Fibroblast of skin of right quadriceps (primary cell): ENCODE measurements around the gene TGIF2.

Experiments
- DNase-seq: peaks from one replicate; pipeline ENCODE4 v3.0.0-alpha.2; 2013

The TGIF2 gene

GRCh38 chr20:36573103-36573797 lies at the start of gene TGIF2:
Gene TGIF2, plus strand, starts transcription at chr20:36573597. Its CDS starts 5,178 bp downstream, at chr20:36578775.
- DNase-seq: peak; percentile 93

- no peak for DNase-seq
Observed at GRCh38 chr20:36525620-36526365, 47.6 kb upstream of the TGIF2 start.

- DNase-seq: no peak
Observed at GRCh38 chr20:36526521-36527011, 46.8 kb upstream of the TGIF2 start.

GRCh38 chr20:36527331-36528125 lies 45.9 kb upstream of the TGIF2 start:
- DNase-seq: no peak

GRCh38 chr20:36528176-36528874 lies 45.1 kb upstream of the TGIF2 start:
- DNase-seq: no peak

- DNase-seq: no peak
Observed at GRCh38 chr20:36528875-36529417, 44.5 kb upstream of the TGIF2 start.

- DNase-seq: no peak
Observed at GRCh38 chr20:36532388-36532787, 41.0 kb upstream of the TGIF2 start.

- DNase-seq: no peak
Observed at GRCh38 chr20:36532822-36533221, 40.6 kb upstream of the TGIF2 start.

GRCh38 chr20:36538026-36538722 lies 35.2 kb upstream of the TGIF2 start:
- peak; percentile 47 for DNase-seq

GRCh38 chr20:36540551-36541211 lies 32.7 kb upstream of the TGIF2 start:
- DNase-seq: no peak

- DNase-seq: peak; percentile 84
Observed at GRCh38 chr20:36541227-36541767, 32.1 kb upstream of the TGIF2 start, which contains the start of gene MYL9. Gene MYL9, plus strand, starts transcription at chr20:36541519. Its CDS starts 3,366 bp downstream, at chr20:36544885.

- DNase-seq: peak; percentile 54
Observed at GRCh38 chr20:36541768-36542488, 31.5 kb upstream of the TGIF2 start.

- no peak for DNase-seq
Observed at GRCh38 chr20:36542516-36543183, 30.7 kb upstream of the TGIF2 start.

GRCh38 chr20:36543184-36544133 lies 29.9 kb upstream of the TGIF2 start:
- peak; percentile 54 for DNase-seq

- peak; percentile 25 for DNase-seq
Observed at GRCh38 chr20:36544134-36545018, 29.0 kb upstream of the TGIF2 start.

- no peak for DNase-seq
Observed at GRCh38 chr20:36546111-36546736, 27.2 kb upstream of the TGIF2 start.
